DMS79 treated with DMSO at 0.1 percent for 48 hours (cell line): ENCODE results near the gene TMEFF1.

Source experiments
- DNase-seq: peaks from one replicate; lab custom pipeline; 2025; lab: John Stamatoyannopoulos, UW

The TMEFF1 gene

GRCh38 chr9:100619194-100619593 is 146.2 kb downstream of the TMEFF1 start:
- no peak for DNase-seq

GRCh38 chr9:100619665-100620064 is 146.7 kb downstream of the TMEFF1 start:
- DNase-seq: no peak

- no peak for DNase-seq
Measured at GRCh38 chr9:100623969-100624368, 151.0 kb downstream of the TMEFF1 start.

- DNase-seq: no peak
Measured at GRCh38 chr9:100626949-100627348, 154.0 kb downstream of the TMEFF1 start.
